ENCODE data around the gene SULT1A1.

SULT1A1 gene

GRCh38 chr16:28591355-28591754, 18.5 kb downstream of the SULT1A1 start:
- TF ChIP-seq EZH2phosphoT487 (IDR thresholded peaks at IDR 0.05; ENCODE audit: borderline replicate concordance) (no peak), CTCF (conservative IDR thresholded peaks at IDR 0.05; ENCODE audit: low read length) (no peak)
- no peaks in the 10 kb centered on the region for H3F3A ChIP-seq (ENCODE audit: low read depth)
- H3K9me3 ChIP-seq (ENCODE audit: insufficient read depth, low read depth, low read length) = no peaks in the 10 kb centered on the region
- H3K9me2 ChIP-seq (replicated peaks; ENCODE audit: low read depth, low read length) = no peaks in the 10 kb centered on the region
- H4K20me1 ChIP-seq (ENCODE audit: insufficient read depth, low read length, poor library complexity, severe bottlenecking) = no peaks in the 10 kb centered on the region
- peaks cover 54% of the 10 kb centered on the region; the same call in 1 of the 2 replicates for H3K36me3 ChIP-seq (ENCODE audit: insufficient read depth, low read length)
- H3K9ac ChIP-seq (ENCODE audit: low read depth, low read length, poor library complexity, severe bottlenecking) = no peak overlapping the region
- H3K27me3 ChIP-seq (ENCODE audit: insufficient read depth, low read length, poor library complexity, severe bottlenecking) = no peaks in the 10 kb centered on the region
- H3K4me1 ChIP-seq (ENCODE audit: insufficient read depth, low read length, poor library complexity, severe bottlenecking) = no peaks in the 10 kb centered on the region
- H3K79me2 ChIP-seq (ENCODE audit: insufficient read depth, low read length) = no peaks in the 10 kb centered on the region
- no peak overlapping the region for H3K4me2 ChIP-seq (ENCODE audit: low read depth, low read length, poor library complexity, severe bottlenecking)
- H3K4me3 ChIP-seq (ENCODE audit: low read length, poor library complexity, severe bottlenecking) = no peak overlapping the region
- H2AFZ ChIP-seq (ENCODE audit: low read length) = no peak overlapping the region

GRCh38 chr16:28590384-28591340, 19.2 kb downstream of the SULT1A1 start:
- Histone ChIP-seq H3K4me3 (ENCODE audit: low read length, poor library complexity, severe bottlenecking) (no peak overlapping the region), H3K4me1 (ENCODE audit: insufficient read depth, low read length, poor library complexity, severe bottlenecking) (no peaks in the 10 kb centered on the region), H3K36me3 (ENCODE audit: insufficient read depth, low read length) (peaks cover 59% of the 10 kb centered on the region; the same call in 1 of the 2 replicates), H3K79me2 (ENCODE audit: insufficient read depth, low read length) (no peaks in the 10 kb centered on the region), H4K20me1 (ENCODE audit: insufficient read depth, low read length, poor library complexity, severe bottlenecking) (no peaks in the 10 kb centered on the region), H3K9me3 (ENCODE audit: insufficient read depth, low read depth, low read length) (no peaks in the 10 kb centered on the region), H3K27me3 (ENCODE audit: insufficient read depth, low read length, poor library complexity, severe bottlenecking) (no peaks in the 10 kb centered on the region), H3K9ac (ENCODE audit: low read depth, low read length, poor library complexity, severe bottlenecking) (no peak overlapping the region), H3K4me2 (ENCODE audit: low read depth, low read length, poor library complexity, severe bottlenecking) (no peak overlapping the region), H3F3A (ENCODE audit: low read depth) (no peaks in the 10 kb centered on the region), H3K9me2 (replicated peaks; ENCODE audit: low read depth, low read length) (no peaks in the 10 kb centered on the region), H2AFZ (ENCODE audit: low read length) (no peak overlapping the region)
- TF ChIP-seq EZH2phosphoT487 (IDR thresholded peaks at IDR 0.05; ENCODE audit: borderline replicate concordance) (no peak), CTCF (conservative IDR thresholded peaks at IDR 0.05; ENCODE audit: low read length) (no peak)

GRCh38 chr16:28589930-28590329, 19.9 kb downstream of the SULT1A1 start:
- no peaks in the 10 kb centered on the region for H3K4me1 ChIP-seq (ENCODE audit: insufficient read depth, low read length, poor library complexity, severe bottlenecking)
- no peak overlapping the region for H3K4me3 ChIP-seq (ENCODE audit: low read length, poor library complexity, severe bottlenecking)
- H3K9me3 ChIP-seq (ENCODE audit: insufficient read depth, low read depth, low read length) = no peaks in the 10 kb centered on the region
- no peak overlapping the region for H3K9ac ChIP-seq (ENCODE audit: low read depth, low read length, poor library complexity, severe bottlenecking)
- no peaks in the 10 kb centered on the region for H3F3A ChIP-seq (ENCODE audit: low read depth)
- no peaks in the 10 kb centered on the region for H4K20me1 ChIP-seq (ENCODE audit: insufficient read depth, low read length, poor library complexity, severe bottlenecking)
- H3K4me2 ChIP-seq (ENCODE audit: low read depth, low read length, poor library complexity, severe bottlenecking) = no peak overlapping the region
- H3K36me3 ChIP-seq (ENCODE audit: insufficient read depth, low read length) = peaks cover 65% of the 10 kb centered on the region; the same call in 1 of the 2 replicates
- TF ChIP-seq EZH2phosphoT487 (IDR thresholded peaks at IDR 0.05; ENCODE audit: borderline replicate concordance) (no peak), CTCF (conservative IDR thresholded peaks at IDR 0.05; ENCODE audit: low read length) (no peak)
- no peaks in the 10 kb centered on the region for H3K9me2 ChIP-seq (replicated peaks; ENCODE audit: low read depth, low read length)
- no peaks in the 10 kb centered on the region for H3K27me3 ChIP-seq (ENCODE audit: insufficient read depth, low read length, poor library complexity, severe bottlenecking)
- H3K79me2 ChIP-seq (ENCODE audit: insufficient read depth, low read length) = no peaks in the 10 kb centered on the region
- H2AFZ ChIP-seq (ENCODE audit: low read length) = no peak overlapping the region
